ENCODE data around the gene PHF5A. TPM values are rescaled to one million over a fixed set of nuclear protein-coding genes. Genes with fewer than 3 reads are reported as not detected.
A peak's percentile ranks its signal among the peaks of the same experiment; 100 is the strongest.

Gene PHF5A
- total and polyA plus RNA-seq, 2 of the 8 experiments (the other 6 are each of a cell fraction or from before 2014, with no cell fraction given) = 119 to 135 TPM

DNA sequence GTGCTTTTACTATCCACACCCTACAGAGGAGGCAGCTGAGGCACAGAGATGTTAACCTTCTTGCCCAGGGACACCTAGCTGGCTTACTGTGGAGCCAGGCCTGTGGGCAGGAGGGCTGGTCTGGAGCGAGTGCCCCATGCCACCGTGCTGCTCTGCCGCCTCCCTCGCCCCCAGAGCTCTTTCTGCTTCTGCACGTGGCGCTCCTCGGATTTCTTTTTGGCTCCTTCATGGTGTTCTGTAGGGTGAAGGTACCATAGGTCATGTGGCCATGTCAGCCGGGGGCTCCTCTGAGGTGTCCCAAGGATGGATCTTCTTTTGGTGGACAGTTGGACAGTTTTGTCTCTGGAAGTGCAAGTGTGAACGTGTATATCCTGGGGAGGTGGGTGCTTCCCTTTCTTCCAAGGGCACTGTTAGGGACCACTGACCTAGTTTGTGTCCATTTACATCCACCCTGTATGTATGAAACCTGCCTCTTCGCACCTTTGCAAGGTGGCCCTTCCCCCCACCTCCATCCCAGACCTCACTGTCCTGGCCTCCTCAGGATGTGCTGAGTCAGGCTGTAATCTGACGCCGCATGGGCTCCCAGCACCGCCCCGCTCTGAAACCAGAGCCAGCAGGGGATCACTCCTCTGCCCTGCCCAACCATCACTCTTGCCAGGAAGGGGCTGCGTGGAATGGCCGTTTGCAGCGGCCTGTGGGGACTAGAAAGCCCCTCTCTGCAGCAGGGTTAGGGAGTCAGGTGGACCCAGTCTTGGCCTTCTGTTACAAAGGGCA, 44.1 kb upstream of the PHF5A start (continued):
- TF ChIP-seq BCL11A (IDR thresholded peaks at IDR 0.05; ENCODE audit: low read depth in 2 of 2, low read length in 2 of 2) = no peak
- TF ChIP-seq SRF (IDR thresholded peaks at IDR 0.05; ENCODE audit: low read depth, low read length) = no peak
- no peak for TF ChIP-seq PHF8 (conservative IDR thresholded peaks at IDR 0.05; ENCODE audit: low read depth, low read length)
- TF ChIP-seq KDM1A (IDR thresholded peaks at IDR 0.05; ENCODE audit: borderline replicate concordance, low read length) = peak; percentile 42; the same call in 1 of the 2 replicates
- TF ChIP-seq KDM5A (IDR thresholded peaks at IDR 0.05; ENCODE audit: low read length) = no peak
- no peak for TF ChIP-seq RNF2 (IDR thresholded peaks at IDR 0.05; ENCODE audit: borderline replicate concordance, low read depth, low read length, missing control alignments, poor library complexity, severe bottlenecking)
- peak; percentile 100 for TF ChIP-seq BACH1 (IDR thresholded peaks at IDR 0.05; ENCODE audit: low read length)
- TF ChIP-seq RBBP5 (IDR thresholded peaks at IDR 0.05; ENCODE audit: borderline replicate concordance, low read depth, low read length) = 0 out of 2 replicates have a peak, but pooled peaks have one; percentile 43
- TF ChIP-seq TEAD4 (IDR thresholded peaks at IDR 0.05; ENCODE audit: low read depth, low read length) = no peak
- no peak for TF ChIP-seq SP4 (IDR thresholded peaks at IDR 0.05; ENCODE audit: low read length)
- TF ChIP-seq SIN3A (conservative IDR thresholded peaks at IDR 0.05 in 1 of 2, IDR thresholded peaks at IDR 0.05 in 1 of 2; ENCODE audit: low read depth in 1 of 2, low read length in 2 of 2) = 0 out of 4 replicates have a peak, but pooled peaks of 1 of the 2 experiments have one; percentile 36
- peak; percentile 87 for TF ChIP-seq MAX (IDR thresholded peaks at IDR 0.05)
- TF ChIP-seq CBX8 (IDR thresholded peaks at IDR 0.05; ENCODE audit: borderline replicate concordance, low read depth, low read length) = no peak
- TF ChIP-seq NANOG (IDR thresholded peaks at IDR 0.05; ENCODE audit: insufficient read depth, low read depth, low read length, poor library complexity, severe bottlenecking) = no peak

Data from H1 (cell line).